Upper lobe of left lung (tissue), 4 donors: Measurements from ENCODE around the gene CACNG8.

Source experiments
- POLR2A ChIP-seq, 4 donors: fragments of 450-650 bp; IDR thresholded peaks; one replicate each; pipeline ENCODE4 v1.5.1; 2016 to 2017; ENCODE audit warnings: antibody characterized with exemption in 4 of 4, mild to moderate bottlenecking in 2 of 4
- TF ChIP-seq, protein P1 (sequence below), 6 experiments: fragments of 450-650 bp in 4 of 6; fragments of 200-600 bp in 2 of 6; sonication (generic) in 2 of 6; IDR thresholded peaks; one replicate each; pipeline ENCODE4 v1.5.1; 2016 to 2019; ENCODE audit warnings: antibody characterized with exemption in 6 of 6

DNA sequence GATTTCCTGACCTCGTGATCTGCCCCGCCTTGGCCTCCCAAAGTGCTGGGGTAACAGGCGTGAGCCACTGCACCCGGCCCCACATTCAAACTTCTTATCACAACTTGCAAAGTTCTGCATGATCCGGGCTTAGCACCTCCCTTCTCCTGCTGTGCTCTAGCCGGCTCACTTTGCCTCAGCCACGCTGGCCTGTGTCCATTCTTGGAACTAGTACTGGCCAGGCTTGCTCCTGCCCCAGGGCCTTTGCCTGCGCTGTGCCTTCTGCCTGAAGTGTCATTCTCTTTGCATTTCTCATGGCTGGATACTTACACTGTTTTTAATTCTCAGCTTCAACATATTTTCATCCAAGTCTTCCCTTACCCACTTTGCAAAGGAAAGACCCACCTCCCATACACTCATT is 58.6 kb downstream of the CACNG8 start:
- no peak for TF ChIP-seq POLR2A (IDR thresholded peaks at IDR 0.05)
- TF ChIP-seq, protein P1, sequence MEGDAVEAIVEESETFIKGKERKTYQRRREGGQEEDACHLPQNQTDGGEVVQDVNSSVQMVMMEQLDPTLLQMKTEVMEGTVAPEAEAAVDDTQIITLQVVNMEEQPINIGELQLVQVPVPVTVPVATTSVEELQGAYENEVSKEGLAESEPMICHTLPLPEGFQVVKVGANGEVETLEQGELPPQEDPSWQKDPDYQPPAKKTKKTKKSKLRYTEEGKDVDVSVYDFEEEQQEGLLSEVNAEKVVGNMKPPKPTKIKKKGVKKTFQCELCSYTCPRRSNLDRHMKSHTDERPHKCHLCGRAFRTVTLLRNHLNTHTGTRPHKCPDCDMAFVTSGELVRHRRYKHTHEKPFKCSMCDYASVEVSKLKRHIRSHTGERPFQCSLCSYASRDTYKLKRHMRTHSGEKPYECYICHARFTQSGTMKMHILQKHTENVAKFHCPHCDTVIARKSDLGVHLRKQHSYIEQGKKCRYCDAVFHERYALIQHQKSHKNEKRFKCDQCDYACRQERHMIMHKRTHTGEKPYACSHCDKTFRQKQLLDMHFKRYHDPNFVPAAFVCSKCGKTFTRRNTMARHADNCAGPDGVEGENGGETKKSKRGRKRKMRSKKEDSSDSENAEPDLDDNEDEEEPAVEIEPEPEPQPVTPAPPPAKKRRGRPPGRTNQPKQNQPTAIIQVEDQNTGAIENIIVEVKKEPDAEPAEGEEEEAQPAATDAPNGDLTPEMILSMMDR (IDR thresholded peaks at IDR 0.05), result no peak
